Middle frontal gyrus (tissue), 1 donor: ENCODE measurements around the gene PGM5.
"Not testable (repeated sequence)": the region's sequence is repeated elsewhere in the genome, so short reads cannot be mapped to it uniquely, and the experiment has no call there.

Source experiments
- DNase-seq: peaks from one replicate; pipeline ENCODE4 v3.0.0-alpha.2; 2015; ENCODE audit warnings: low spot score; ENCODE audit errors: extremely low spot score

Gene PGM5

GRCh38 chr9:68356380-68357118, at the start of gene PGM5:
TSS of gene PGM5 (plus strand) at chr9:68356611. CDS start at chr9:68357128, 517 bp downstream.
- not testable (repeated sequence) for DNase-seq

- DNase-seq, result not testable (repeated sequence)
Observed at GRCh38 chr9:68307127-68307526, 49.3 kb upstream of the PGM5 start.

GRCh38 chr9:68307654-68308053, 48.8 kb upstream of the PGM5 start:
- not testable (repeated sequence) for DNase-seq

- not testable (repeated sequence) for DNase-seq
Observed at GRCh38 chr9:68311208-68311607, 45.2 kb upstream of the PGM5 start.

- DNase-seq, result not testable (repeated sequence)
Observed at GRCh38 chr9:68318209-68318608, 38.2 kb upstream of the PGM5 start.

- DNase-seq, result not testable (repeated sequence)
Observed at GRCh38 chr9:68323749-68324148, 32.7 kb upstream of the PGM5 start.

- not testable (repeated sequence) for DNase-seq
Observed at GRCh38 chr9:68324518-68324917, 31.9 kb upstream of the PGM5 start.

GRCh38 chr9:68329106-68329505, 27.3 kb upstream of the PGM5 start:
- DNase-seq, result not testable (repeated sequence)

- DNase-seq, result not testable (repeated sequence)
Observed at GRCh38 chr9:68330531-68331173, 25.8 kb upstream of the PGM5 start.

GRCh38 chr9:68332122-68332521, 24.3 kb upstream of the PGM5 start:
- not testable (repeated sequence) for DNase-seq

GRCh38 chr9:68335935-68336334, 20.5 kb upstream of the PGM5 start:
- not testable (repeated sequence) for DNase-seq

- not testable (repeated sequence) for DNase-seq
Observed at GRCh38 chr9:68336639-68337339, 19.6 kb upstream of the PGM5 start.

GRCh38 chr9:68338000-68338399, 18.4 kb upstream of the PGM5 start:
- DNase-seq, result not testable (repeated sequence)

- DNase-seq, result not testable (repeated sequence)
Observed at GRCh38 chr9:68342265-68343025, 14.0 kb upstream of the PGM5 start.

GRCh38 chr9:68343242-68343641, 13.2 kb upstream of the PGM5 start:
- DNase-seq, result not testable (repeated sequence)

GRCh38 chr9:68343992-68344391, 12.4 kb upstream of the PGM5 start:
- DNase-seq, result not testable (repeated sequence)

GRCh38 chr9:68351689-68352088, 4.7 kb upstream of the PGM5 start:
- not testable (repeated sequence) for DNase-seq

GRCh38 chr9:68355993-68356379, 425 bp upstream of the PGM5 start:
- not testable (repeated sequence) for DNase-seq

- not testable (repeated sequence) for DNase-seq
Observed at GRCh38 chr9:68357119-68357714, 806 bp downstream of the PGM5 start.

- not testable (repeated sequence) for DNase-seq
Observed at GRCh38 chr9:68366933-68367547, 10.6 kb downstream of the PGM5 start.
